K562 treated with DMSO at 1 percent for 12 hours (cell line): ENCODE results near the gene TNS1. TPM values are rescaled to one million over a fixed set of nuclear protein-coding genes. Genes with fewer than 3 reads are reported as not detected.

ENCODE experiments used
- total RNA-seq: library from RNA; unstranded; fragments of 300-600 nt; gene quantifications from 2 replicates; pipeline ENCODE4 v1.2.3, GENCODE V29; 2022; ENCODE audit not compliant: insufficient read depth

Gene TNS1
- 0.34 and 0.57 TPM in 2 replicates for total RNA-seq

DNA sequence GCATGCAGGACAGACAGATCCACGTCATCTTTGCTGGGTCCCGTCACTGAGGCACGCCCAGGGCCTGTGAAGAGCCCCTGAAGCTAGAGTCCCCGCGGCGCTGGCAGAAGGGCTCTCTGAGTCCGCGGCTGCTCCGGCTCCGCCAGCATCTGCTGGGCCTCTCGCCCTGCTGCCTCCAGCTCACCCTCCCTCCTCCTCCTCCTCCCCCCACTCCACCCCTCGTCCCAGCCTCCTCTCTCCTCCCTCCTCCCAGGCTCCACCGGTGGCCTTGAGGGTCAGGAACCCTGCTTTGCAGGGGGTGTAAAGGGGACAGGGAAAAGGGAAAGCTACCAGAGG is at the start of gene TNS1:
Gene TNS1 (minus strand): TSS at position 151 of the 336 bp plus-strand sequence. CDS start 123 bp downstream, at position 28.

Other genes starting within 250 kb of the TNS1 start
- not detected in 2 replicates for gene RUFY4, start 66.3 kb upstream of the TNS1 start, total RNA-seq
- not detected in 2 replicates for gene CXCR2, start 123.0 kb upstream of the TNS1 start, total RNA-seq
- gene CXCR1, start 164.0 kb upstream of the TNS1 start, total RNA-seq = not detected in 2 replicates
- gene ARPC2, start 214.2 kb upstream of the TNS1 start, total RNA-seq = 98.8 and 151 TPM in 2 replicates